AG04450 (cell line): ENCODE results near the gene CMTM5. TPM values are rescaled to one million over a fixed set of nuclear protein-coding genes. Genes with fewer than 3 reads are reported as not detected.

Experiments
- CTCF ChIA-PET: fragments of 300-600, 350-600 bp; formaldehyde crosslinking; extraction: SDS; loops from one replicate; lab custom pipeline; 2022; ENCODE audit warnings: antibody characterized with exemption, inconsistent platforms; lab: Charles Lee
- POLR2A ChIA-PET: fragments of 350-600 bp; formaldehyde crosslinking; extraction: SDS; loops from one replicate; lab custom pipeline; 2021; ENCODE audit warnings: antibody characterized with exemption, inconsistent platforms; lab: Yijun Ruan, JAX
- DNase-seq: peaks from one replicate; pipeline ENCODE4 v3.0.0-alpha.2; 2011; ENCODE audit warnings: low read depth, low spot score
- H3K27ac ChIP-seq: one replicate; pipeline ENCODE4 v1.5.1; 2012; ENCODE audit warnings: low read depth, low read length, control low read depth
- H3K27me3 ChIP-seq: one replicate; pipeline ENCODE4 v1.6.0; 2012; ENCODE audit warnings: low read length; ENCODE audit not compliant: control insufficient read depth, insufficient read depth
- H3K4me3 ChIP-seq: 2 replicates; pipeline ENCODE4 v1.5.1; 2011; ENCODE audit warnings: mild to moderate bottlenecking, low read depth, low read length, control low read depth
- H3K9me3 ChIP-seq: 2 replicates; pipeline ENCODE4 v1.5.1; 2012; ENCODE audit warnings: low read length; ENCODE audit not compliant: control insufficient read depth, insufficient read depth
- CTCF ChIP-seq: IDR thresholded peaks from 2 replicates; pipeline ENCODE4 v1.5.1; 2011; ENCODE audit warnings: low read depth, low read length, control low read depth, inconsistent platforms
- polyA plus RNA-seq: library from polyadenylated mRNA; depleted of rRNA; stranded (reverse); fragments of >200 nt; gene quantifications from 2 replicates; pipeline ENCODE4 v1.2.3, GENCODE V29; 2011

The CMTM5 gene
- polyA plus RNA-seq, 1 experiment = 0.37 TPM

DNA sequence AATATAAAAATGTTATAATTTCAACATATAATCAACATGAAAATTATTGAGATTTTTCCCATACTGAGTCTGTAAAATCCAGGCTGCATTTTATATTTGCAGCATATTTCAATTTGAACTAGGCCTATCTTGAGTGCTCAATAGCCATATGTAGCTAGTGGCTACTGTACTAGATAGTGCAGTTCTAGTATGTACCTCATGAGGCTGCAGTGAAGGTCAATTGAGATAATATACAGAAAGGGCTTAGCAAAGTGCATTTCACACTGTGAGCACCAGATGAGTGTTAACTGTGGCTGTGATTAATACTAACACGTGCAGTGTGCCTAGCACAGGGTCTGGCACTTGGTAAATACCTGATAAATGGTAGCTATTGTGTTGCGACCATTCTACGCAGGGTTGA, 18.8 kb upstream of the CMTM5 start:
- Histone ChIP-seq H3K27ac (peak overlapping the region; percentile 11), H3K27me3 (no peaks in the 10 kb centered on the region), H3K4me3 (no peak overlapping the region), H3K9me3 (no peaks in the 10 kb centered on the region)
- no peak for TF ChIP-seq CTCF
- ChIA-PET CTCF (interaction anchor here (2.6 kb wide), 1 partner anchor 22 kb away, joined by 8 read pairs; no protein-coding TSS in a partner anchor), POLR2A (no interaction called here)
- DNase-seq = no peak

- no peak for TF ChIP-seq CTCF
- ChIA-PET POLR2A (no interaction called here), CTCF (interaction anchor here (2.6 kb wide), 1 partner anchor 22 kb away, joined by 8 read pairs; no protein-coding TSS in a partner anchor)
- DNase-seq = no peak
- Histone ChIP-seq H3K9me3 (no peaks in the 10 kb centered on the region), H3K27ac (peak overlapping the region; percentile 11), H3K27me3 (no peaks in the 10 kb centered on the region), H3K4me3 (no peak overlapping the region)
Measured at GRCh38 chr14:23358553-23359166, 18.2 kb upstream of the CMTM5 start.

DNA sequence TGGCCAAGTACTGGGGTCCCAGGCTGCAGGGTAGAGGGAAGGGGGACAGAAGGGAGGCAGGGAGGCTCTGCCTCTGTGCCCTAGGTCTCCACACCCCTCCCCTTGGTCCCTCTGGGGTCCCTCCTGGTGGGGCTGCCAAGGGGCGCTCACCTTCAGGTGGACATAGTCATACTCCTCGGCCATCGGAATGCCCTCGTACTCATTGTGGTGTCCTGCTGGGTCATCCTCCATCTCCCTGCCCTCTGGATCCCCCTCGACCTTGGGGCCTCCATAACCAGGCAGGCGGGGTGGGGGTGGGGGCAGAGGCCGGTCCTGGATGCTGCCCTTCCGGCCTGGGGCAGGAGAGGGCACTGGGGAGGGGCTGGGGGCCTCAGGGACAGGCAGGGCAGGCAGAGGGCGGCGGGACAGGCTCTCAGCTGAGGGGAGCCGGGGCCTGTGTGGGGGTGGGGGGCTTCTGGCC, 17.6 kb upstream of the CMTM5 start:
- H3K4me3 ChIP-seq = no peak overlapping the region
- H3K9me3 ChIP-seq = no peaks in the 10 kb centered on the region
- no peak for TF ChIP-seq CTCF
- no peak for DNase-seq
- ChIA-PET POLR2A (no interaction called here), CTCF (interaction anchor here (1.9 kb wide), 1 partner anchor 20 kb away, joined by 7 read pairs; no protein-coding TSS in a partner anchor)
- no peak overlapping the region for H3K27ac ChIP-seq
- H3K27me3 ChIP-seq = no peaks in the 10 kb centered on the region

DNA sequence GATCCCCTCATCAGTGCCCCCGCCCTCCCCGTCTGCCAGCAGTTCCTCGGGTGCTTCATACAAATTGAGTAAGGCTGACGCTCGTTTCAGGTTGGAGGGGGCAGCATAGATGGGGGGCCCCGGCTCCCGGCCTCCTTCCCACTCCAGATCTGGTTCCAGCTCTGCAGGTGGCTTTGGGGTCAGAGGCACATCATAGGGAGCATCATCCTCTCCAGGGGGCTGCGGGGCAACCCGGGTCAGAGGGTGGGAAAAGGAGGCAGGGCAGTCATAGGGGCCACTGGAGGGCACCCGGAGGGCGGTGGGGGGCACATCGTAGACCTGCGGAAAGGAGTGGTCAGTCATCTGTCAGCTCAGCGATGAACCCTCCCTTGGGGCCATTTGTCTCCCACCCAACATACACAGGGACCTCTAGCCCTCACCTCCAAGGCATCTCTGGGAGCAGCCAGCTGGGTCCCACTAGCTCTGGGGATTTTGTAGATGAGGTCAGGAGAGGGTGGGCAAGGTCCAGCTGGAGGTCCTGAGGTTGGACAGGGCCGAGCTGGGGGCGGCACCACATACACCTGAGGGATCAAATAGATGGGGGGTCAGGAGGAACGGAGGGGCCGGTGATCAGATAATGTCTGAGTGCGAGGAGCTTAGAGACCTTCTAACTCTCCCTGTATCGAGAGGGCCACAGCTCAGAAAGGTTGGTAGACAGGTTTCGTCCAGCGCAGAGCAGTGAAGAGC, 17.0 kb upstream of the CMTM5 start:
- CTCF ChIA-PET = interaction anchor here (0.7 to 1.9 kb wide), 4 partner anchors 10 to 201 kb away, joined by 3 to 7 read pairs (median 3); no protein-coding TSS in a partner anchor
- DNase-seq = no peak
- TF ChIP-seq CTCF = no peak
- Histone ChIP-seq H3K27me3 (no peaks in the 10 kb centered on the region), H3K4me3 (no peak overlapping the region), H3K27ac (no peak overlapping the region), H3K9me3 (no peaks in the 10 kb centered on the region; the same call in 1 of the 2 replicates)
- POLR2A ChIA-PET = no interaction called here

DNA sequence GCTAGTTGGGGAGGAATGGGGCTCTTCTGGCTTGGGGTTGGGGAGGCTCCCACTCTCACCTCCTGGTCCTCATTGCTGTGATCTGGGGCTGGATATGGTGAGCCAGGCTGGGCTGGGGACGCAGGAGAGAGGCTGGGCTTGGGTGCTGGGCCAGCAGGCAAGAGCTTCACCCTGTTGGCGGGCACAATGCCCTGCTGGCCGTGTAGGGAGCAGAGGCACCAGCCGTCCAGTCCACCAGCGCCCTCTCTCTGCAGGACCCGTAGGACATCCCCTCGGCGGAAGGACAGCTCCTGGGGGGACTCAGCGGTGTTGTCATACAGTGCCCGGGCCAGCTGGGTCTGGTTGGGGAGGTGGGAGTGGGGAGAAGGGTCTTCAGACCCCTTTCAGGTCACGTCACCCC, 16.4 kb upstream of the CMTM5 start:
- Histone ChIP-seq H3K27me3 (no peaks in the 10 kb centered on the region), H3K9me3 (no peaks in the 10 kb centered on the region; the same call in 1 of the 2 replicates), H3K4me3 (no peak overlapping the region), H3K27ac (no peak overlapping the region)
- ChIA-PET POLR2A (no interaction called here), CTCF (interaction anchor here (0.7 to 1.9 kb wide), 4 partner anchors 9 to 200 kb away, joined by 3 to 7 read pairs (median 3); no protein-coding TSS in a partner anchor)
- no peak for TF ChIP-seq CTCF
- DNase-seq = no peak
